Heart right ventricle (tissue), 16 donors: ENCODE data around the gene LYL1. TPM values are rescaled to one million over a fixed set of nuclear protein-coding genes. Genes with fewer than 3 reads are reported as not detected.

ENCODE experiments used
- ATAC-seq, 8 donors: fragments of 200-7000 bp; cut with Tn5 transposase; one replicate each; pipeline ENCODE4 v1.9.1; 2020; ENCODE audit warnings: mild to moderate bottlenecking in 8 of 8, moderate library complexity in 8 of 8, moderate number of reproducible peaks in 1 of 8
- DNase-seq, 2 donors: peaks; one replicate each; pipeline ENCODE4 v3.0.0-alpha.2; 2020
- H3K27ac ChIP-seq, 10 donors: fragments of 200-600 bp; sonication (generic) in 2 of 10; one replicate each; pipeline versions ENCODE4 v1.5.0 to v1.8.0; 2020 to 2022; ENCODE audit warnings: mild to moderate bottlenecking in 3 of 10
- H3K27me3 ChIP-seq, 7 donors: fragments of 200-600 bp; one replicate each; pipeline ENCODE4 v1.8.0; 2021 to 2022; ENCODE audit warnings: mild to moderate bottlenecking in 2 of 7
- H3K36me3 ChIP-seq, 9 donors: fragments of 200-600 bp; sonication (generic) in 1 of 9; one replicate each; pipeline versions ENCODE4 v1.5.0 to v1.8.0; 2020 to 2022; ENCODE audit warnings: mild to moderate bottlenecking in 2 of 9
- H3K4me1 ChIP-seq, 9 donors: fragments of 200-600 bp; sonication (generic) in 1 of 9; one replicate each; pipeline versions ENCODE4 v1.5.0 to v1.8.0; 2020 to 2022; ENCODE audit warnings: mild to moderate bottlenecking in 4 of 9
- H3K4me3 ChIP-seq, 10 donors: fragments of 200-600 bp; sonication (generic) in 2 of 10; one replicate each; pipeline versions ENCODE4 v1.5.0 to v1.8.0; 2020 to 2022; ENCODE audit warnings: mild to moderate bottlenecking in 7 of 10, moderate library complexity in 2 of 10
- H3K9me3 ChIP-seq, 11 donors: fragments of 200-600 bp in 10 of 11; sonication (generic) in 2 of 11; one replicate each; pipeline versions ENCODE4 v1.5.0 to v1.8.0; 2013 to 2022; ENCODE audit warnings: mild to moderate bottlenecking in 2 of 11, control low read depth in 1 of 11, moderate library complexity in 1 of 11
- WGBS, 2 donors: extraction: QIAGEN DNeasy Blood & Tissue Kit; methylation state at CpG; one replicate each; pipeline ENCODE4 v1.1.7; 2013; ENCODE audit warnings: inconsistent platforms in 1 of 2; 5-methylcytosine and 5-hydroxymethylcytosine counted together
- intact Hi-C, 10 donors: fragments of 100-400 bp; cut with DNase I; formaldehyde crosslinking; loops; one replicate each; pipeline versions ENCODE4 v1.11.1 to v1.14.2; 2022
- polyA plus RNA-seq, 2 donors: library from polyadenylated mRNA; stranded (reverse); fragments of 200-250 nt; gene quantifications; one replicate each; pipeline ENCODE4 v1.2.3, GENCODE V29; 2013
- total RNA-seq, 10 donors: library from RNA; stranded (reverse); fragmentation: NEBNext Ultra II Directional in 3 of 10; extraction: Animal tissue kit (Norgen Biotek cat#: 25700) in 3 of 10; gene quantifications; one replicate each; pipeline versions ENCODE4 v1.2.1 to v1.2.4, GENCODE V29; 2021 to 2023
- TF ChIP-seq, protein P1 (sequence below), 9 donors: fragments of 200-600 bp; sonication (generic) in 2 of 9; IDR thresholded peaks; one replicate each; pipeline versions ENCODE4 v1.5.0 to v1.8.0; 2021 to 2022; ENCODE audit warnings: antibody characterized with exemption in 9 of 9, mild to moderate bottlenecking in 5 of 9, moderate library complexity in 1 of 9
- donor health status: Arrhythmogenic right ventricular cardiomyopathy.
- donor health status: ischemic (EF 13 %, LVEDD 7.1; RV severe dilation, severe dysfunction).
- donor health status: healthy with polysubstance abuse.
- donor health status: DM: no; HTN: yes; CAD: no.
- donor health status: DM: no; HTN: no; CAD: no.
- donor health status: ischemic (EF 25% LVEDD 6.9; RV normal size, moderate dysfunction).
- donor health status: ischemic (EF 25% LVEDD 5.7; RV mildly dilated, moderate dysfunction).
- donor health status: healthy.
- donor health status: DM: yes; HTN: yes; CAD: no.
- donor health status: Ischemic cardiomyopathy.
- donor health status: ischemic (EF 35%, LVEDD 5.7; RV mildly dilated, moderate dysfunction).
- donor health status: nonischemic (EF 11% LVEDD 7.7; RV severe dilation, severe dysfunction).
- donor health status: DM: yes; HTN: yes; CAD: no.
- donor health status: PGD.
- donor health status: ischemic (EF 29% LVEDD 5.4; RV normal size, mild dysfunction).
- donor health status: nonischemic (EF 23%, LVEDD 6.1; RV moderate dilation, normal function).

LYL1 gene
- total and polyA plus RNA-seq, 12 donors: 3.4 to 13.0 (median 7.4) TPM

DNA sequence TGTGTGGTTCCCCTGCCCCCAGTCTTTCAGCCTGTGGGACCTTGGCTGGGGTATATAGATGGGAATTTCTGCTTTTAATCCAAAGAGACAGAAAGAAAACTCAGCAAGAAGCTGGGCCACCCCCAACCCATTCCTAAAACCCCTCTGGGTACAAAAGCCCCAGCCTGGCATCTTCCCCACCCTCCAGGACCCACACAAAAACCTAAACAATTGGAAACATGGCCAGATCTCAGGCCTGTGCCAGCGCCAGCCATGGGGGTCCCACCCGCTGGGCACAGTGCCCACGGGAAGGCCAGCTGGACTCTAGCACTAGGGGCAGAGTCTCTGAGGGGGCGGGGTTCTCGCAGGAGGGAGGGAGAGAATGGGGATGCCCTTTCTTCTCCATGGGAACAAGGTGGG is 8.6 kb downstream of the LYL1 start:
- peak overlapping the region; percentile 43 to 96 (median 90) for H3K27ac ChIP-seq
- no peak for ATAC-seq
- peaks cover 49 to 99% (median 88%) of the 10 kb centered on the region in 9 donors for H3K4me1 ChIP-seq
- intact Hi-C loops: loop anchor here in 2 of 10 donors (5.0 kb wide), 2 partner anchors 112 to 117 kb away; no protein-coding TSS in a partner anchor
- 45 to 47% methylated on average over 5 of the region's 5 CpGs for WGBS, 2 donors
- DNase-seq: peak in 1 of 2 donors; percentile 46
- TF ChIP-seq, protein P1, sequence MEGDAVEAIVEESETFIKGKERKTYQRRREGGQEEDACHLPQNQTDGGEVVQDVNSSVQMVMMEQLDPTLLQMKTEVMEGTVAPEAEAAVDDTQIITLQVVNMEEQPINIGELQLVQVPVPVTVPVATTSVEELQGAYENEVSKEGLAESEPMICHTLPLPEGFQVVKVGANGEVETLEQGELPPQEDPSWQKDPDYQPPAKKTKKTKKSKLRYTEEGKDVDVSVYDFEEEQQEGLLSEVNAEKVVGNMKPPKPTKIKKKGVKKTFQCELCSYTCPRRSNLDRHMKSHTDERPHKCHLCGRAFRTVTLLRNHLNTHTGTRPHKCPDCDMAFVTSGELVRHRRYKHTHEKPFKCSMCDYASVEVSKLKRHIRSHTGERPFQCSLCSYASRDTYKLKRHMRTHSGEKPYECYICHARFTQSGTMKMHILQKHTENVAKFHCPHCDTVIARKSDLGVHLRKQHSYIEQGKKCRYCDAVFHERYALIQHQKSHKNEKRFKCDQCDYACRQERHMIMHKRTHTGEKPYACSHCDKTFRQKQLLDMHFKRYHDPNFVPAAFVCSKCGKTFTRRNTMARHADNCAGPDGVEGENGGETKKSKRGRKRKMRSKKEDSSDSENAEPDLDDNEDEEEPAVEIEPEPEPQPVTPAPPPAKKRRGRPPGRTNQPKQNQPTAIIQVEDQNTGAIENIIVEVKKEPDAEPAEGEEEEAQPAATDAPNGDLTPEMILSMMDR (IDR thresholded peaks at IDR 0.05): peak in 3 of 9 donors; percentile 2 to 22 (median 9)
- H3K36me3 ChIP-seq: peaks cover 0 to 35% (median 0%) of the 10 kb centered on the region in 9 donors
- no peaks in the 10 kb centered on the region for H3K27me3 ChIP-seq
- no peak overlapping the region for H3K4me3 ChIP-seq
- no peaks in the 10 kb centered on the region for H3K9me3 ChIP-seq

DNA sequence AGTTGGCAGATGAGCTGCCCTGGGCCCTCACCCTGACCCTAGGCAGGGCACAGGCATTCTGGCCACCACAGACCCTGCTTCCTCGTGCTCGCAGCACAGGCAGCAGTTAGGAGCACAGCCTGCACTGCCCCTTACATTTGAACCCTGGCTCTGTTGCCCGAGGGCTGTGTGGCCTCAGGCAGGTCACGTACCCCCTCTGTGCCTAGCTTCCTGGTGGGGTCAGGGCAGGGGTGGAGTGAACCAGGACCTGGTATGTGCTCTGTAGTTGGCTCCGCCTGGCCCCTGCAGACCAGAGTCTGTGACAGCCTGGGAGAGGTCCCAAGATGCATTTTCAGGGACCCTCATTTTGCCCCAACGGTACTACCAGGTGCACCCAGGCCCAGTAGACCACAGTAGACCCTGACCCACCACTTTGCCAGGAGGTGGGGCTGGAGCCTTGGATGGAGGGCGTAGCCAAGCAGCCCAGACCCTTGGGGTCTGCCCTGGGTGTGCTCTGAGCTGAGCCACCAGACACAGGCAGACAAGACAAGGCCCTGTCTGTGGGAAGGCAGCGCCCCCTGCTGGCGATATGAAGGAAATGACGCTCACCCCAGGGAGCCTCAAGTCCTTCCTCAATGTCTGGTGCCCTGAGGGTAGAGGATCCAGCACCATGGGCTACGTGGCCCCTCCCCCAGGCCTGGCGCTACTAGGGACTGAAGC is 9.1 kb downstream of the LYL1 start:
- Histone ChIP-seq H3K9me3 (no peaks in the 10 kb centered on the region), H3K36me3 (peaks cover 0 to 40% (median 0%) of the 10 kb centered on the region in 9 donors), H3K4me3 (no peak overlapping the region), H3K27ac (peak overlapping the region; percentile 43 to 96 (median 90)), H3K27me3 (no peaks in the 10 kb centered on the region), H3K4me1 (peaks cover 43 to 96% (median 83%) of the 10 kb centered on the region in 9 donors)
- WGBS, 2 donors: 41 to 47% methylated on average over 12 of the region's 12 CpGs
- TF ChIP-seq, protein P1 (IDR thresholded peaks at IDR 0.05): peak; percentile 94 to 98 (median 96)
- intact Hi-C loops: loop anchor here in 8 of 10 donors (1.0 to 5.0 kb wide), 7 partner anchors 25 to 116 kb away; no protein-coding TSS in a partner anchor
- ATAC-seq (peak; percentile 57 to 80 (median 67)), DNase-seq (peak; percentile 83)

DNA sequence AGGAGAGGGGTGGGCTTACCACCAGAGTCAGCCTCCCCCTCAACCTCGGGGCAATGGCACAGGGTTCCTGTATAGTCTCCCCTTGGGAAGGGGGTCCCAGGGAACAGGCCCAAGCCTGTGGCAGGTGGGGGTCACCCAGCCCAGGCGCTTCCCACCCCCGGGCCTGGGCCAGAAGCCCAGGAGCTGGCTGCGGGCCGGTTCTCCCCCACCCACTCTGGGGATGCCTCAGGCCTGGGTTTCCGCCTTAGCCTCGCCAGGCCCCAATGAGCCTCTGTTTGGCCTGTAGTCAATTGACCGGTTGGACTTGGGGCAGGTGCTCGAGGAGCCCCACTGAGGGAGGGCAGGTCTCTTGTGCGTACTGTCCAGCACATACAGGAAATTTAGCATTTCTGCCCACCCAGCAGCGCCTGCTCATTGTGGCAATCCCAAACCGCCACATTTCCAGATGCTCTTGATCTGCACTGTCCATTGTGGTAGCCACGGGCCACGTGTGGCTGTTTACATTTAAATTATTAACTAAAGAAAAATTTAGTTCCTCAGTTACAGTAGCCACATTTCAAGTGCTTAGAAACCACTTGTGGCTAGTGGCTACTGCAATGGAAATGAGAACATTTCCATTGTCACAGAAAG is 9.9 kb downstream of the LYL1 start:
- Histone ChIP-seq H3K9me3 (no peaks in the 10 kb centered on the region), H3K4me3 (no peak overlapping the region), H3K27me3 (no peaks in the 10 kb centered on the region), H3K36me3 (peaks cover 0 to 48% (median 0%) of the 10 kb centered on the region in 9 donors), H3K27ac (peak overlapping the region; percentile 43 to 95 (median 88)), H3K4me1 (peaks cover 43 to 88% (median 76%) of the 10 kb centered on the region in 9 donors)
- ATAC-seq (peak in 1 of 8 donors; percentile 22), DNase-seq (no peak)
- TF ChIP-seq, protein P1 (IDR thresholded peaks at IDR 0.05): no peak
- intact Hi-C loops: loop anchor here in 8 of 10 donors (1.0 to 5.0 kb wide), 7 partner anchors 24 to 115 kb away; no protein-coding TSS in a partner anchor
- 63 to 68% methylated on average over 14 of the region's 14 CpGs for WGBS, 2 donors

DNA sequence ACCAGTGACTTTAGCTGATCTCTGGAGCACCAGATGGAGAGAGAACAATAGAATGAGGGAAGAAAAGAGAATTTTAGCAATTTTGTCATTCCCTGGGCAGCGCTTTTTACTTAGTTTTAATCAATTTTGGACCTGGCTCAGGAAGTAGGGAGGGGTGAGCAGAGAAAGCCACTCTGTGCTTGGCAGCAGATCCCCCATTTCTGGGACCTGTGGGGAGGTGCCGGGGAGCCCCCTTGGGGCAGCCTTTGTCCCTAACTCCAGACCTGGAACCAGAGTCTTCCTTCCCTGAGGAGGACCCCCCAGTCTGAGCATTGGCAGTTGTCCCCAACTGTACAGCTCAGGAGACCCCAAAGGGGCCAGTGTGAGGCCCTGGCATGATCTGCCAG is 10.5 kb downstream of the LYL1 start:
- TF ChIP-seq, protein P1 (IDR thresholded peaks at IDR 0.05): no peak
- Histone ChIP-seq H3K4me3 (no peak overlapping the region), H3K4me1 (peaks cover 43 to 82% (median 70%) of the 10 kb centered on the region in 9 donors), H3K27me3 (no peaks in the 10 kb centered on the region), H3K36me3 (peaks cover 0 to 54% (median 0%) of the 10 kb centered on the region in 9 donors), H3K9me3 (no peaks in the 10 kb centered on the region), H3K27ac (peak overlapping the region; percentile 43 to 95 (median 88))
- WGBS, 2 donors: 66 to 80% methylated on average over 2 of the region's 2 CpGs
- ATAC-seq (no peak), DNase-seq (no peak)
- intact Hi-C loops: loop anchor here in 7 of 10 donors (2.0 to 5.0 kb wide), 6 partner anchors 23 to 115 kb away; no protein-coding TSS in a partner anchor
